Ascending aorta (tissue), 2 donors: Measurements from ENCODE around the gene UBE2G2. TPM values are rescaled to one million over a fixed set of nuclear protein-coding genes. Genes with fewer than 3 reads are reported as not detected.

ENCODE experiments used
- DNase-seq, 2 donors: peaks; one replicate each; pipeline ENCODE4 v3.0.0-alpha.2; 2019; ENCODE audit warnings: low spot score in 2 of 2
- H3K27ac ChIP-seq, 2 donors: fragments of 200-600 bp; sonication (generic); one replicate each; pipeline ENCODE4 v1.5.1; 2016 to 2017; ENCODE audit warnings: mild to moderate bottlenecking in 1 of 2
- H3K27me3 ChIP-seq: fragments of 200-600 bp; sonication (generic); one replicate; pipeline ENCODE4 v1.5.1; 2017
- H3K36me3 ChIP-seq, 2 donors: fragments of 200-600 bp; sonication (generic); one replicate each; pipeline ENCODE4 v1.5.1; 2016
- H3K4me1 ChIP-seq, 2 donors: fragments of 200-600 bp; sonication (generic); one replicate each; pipeline ENCODE4 v1.5.1; 2016 to 2017; ENCODE audit warnings: mild to moderate bottlenecking in 1 of 2
- H3K4me3 ChIP-seq, 2 donors: fragments of 200-600 bp; sonication (generic); one replicate each; pipeline ENCODE4 v1.5.1; 2016 to 2017; ENCODE audit warnings: mild to moderate bottlenecking in 1 of 2
- H3K9me3 ChIP-seq, 2 donors: fragments of 200-600 bp; sonication (generic); one replicate each; pipeline ENCODE4 v1.5.1; 2016
- CTCF ChIP-seq, 3 experiments: fragments of 200-600 bp in 2 of 3; fragments of 450-650 bp in 1 of 3; sonication (generic) in 2 of 3; IDR thresholded peaks; one replicate each; pipeline ENCODE4 v1.5.1; 2016 to 2019; ENCODE audit warnings: antibody characterized with exemption in 3 of 3, mild to moderate bottlenecking in 1 of 3, moderate library complexity in 1 of 3
- intact Hi-C: fragments of 100-400 bp; cut with DNase I; formaldehyde crosslinking; loops from one replicate; pipeline ENCODE4 v1.15.1; 2023
- total RNA-seq: library from RNA; depleted of rRNA; stranded (reverse); fragments of >200 nt; gene quantifications from one replicate; pipeline ENCODE4 v1.1.0, GENCODE V29; 2016

The UBE2G2 gene
- total RNA-seq, 1 donor from 2014 or later: 58.1 TPM

GRCh38 chr21:44724196-44724595 is 77.4 kb downstream of the UBE2G2 start:
- no peaks in the 10 kb centered on the region for H3K36me3 ChIP-seq
- H3K27me3 ChIP-seq: no peaks in the 10 kb centered on the region
- no peak overlapping the region for H3K27ac ChIP-seq
- H3K4me3 ChIP-seq: no peak overlapping the region
- TF ChIP-seq CTCF (IDR thresholded peaks at IDR 0.05): no peak
- H3K4me1 ChIP-seq: no peaks in the 10 kb centered on the region
- no peak for DNase-seq
- H3K9me3 ChIP-seq: no peaks in the 10 kb centered on the region
- intact Hi-C loops: no loop called here

- no peak for DNase-seq
Measured at GRCh38 chr21:44723177-44724131, 78.2 kb downstream of the UBE2G2 start.

GRCh38 chr21:44722731-44723130 is 78.9 kb downstream of the UBE2G2 start:
- Histone ChIP-seq H3K4me1 (no peaks in the 10 kb centered on the region), H3K9me3 (no peaks in the 10 kb centered on the region), H3K36me3 (no peaks in the 10 kb centered on the region), H3K27me3 (no peaks in the 10 kb centered on the region), H3K27ac (no peak overlapping the region), H3K4me3 (no peak overlapping the region)
- intact Hi-C loops: no loop called here
- DNase-seq: no peak
- TF ChIP-seq CTCF (IDR thresholded peaks at IDR 0.05): no peak

More at GRCh38 chr21:44723177-44724131, 78.2 kb downstream of the UBE2G2 start:
- intact Hi-C loops: no loop called here
- Histone ChIP-seq H3K9me3 (no peaks in the 10 kb centered on the region), H3K27ac (no peak overlapping the region), H3K27me3 (no peaks in the 10 kb centered on the region), H3K36me3 (no peaks in the 10 kb centered on the region), H3K4me1 (no peaks in the 10 kb centered on the region), H3K4me3 (no peak overlapping the region)
- TF ChIP-seq CTCF (IDR thresholded peaks at IDR 0.05): no peak

- no peaks in the 10 kb centered on the region for H3K36me3 ChIP-seq
- H3K9me3 ChIP-seq: no peaks in the 10 kb centered on the region
- H3K4me3 ChIP-seq: no peak overlapping the region
- DNase-seq: no peak
- no peaks in the 10 kb centered on the region for H3K4me1 ChIP-seq
- H3K27me3 ChIP-seq: no peaks in the 10 kb centered on the region
- TF ChIP-seq CTCF (IDR thresholded peaks at IDR 0.05): no peak
- no peak overlapping the region for H3K27ac ChIP-seq
- intact Hi-C loops: no loop called here
Measured at GRCh38 chr21:44720170-44720569, 81.5 kb downstream of the UBE2G2 start.

Other genes starting within 250 kb of the UBE2G2 start
- not detected for gene KRTAP10-3, start 243.0 kb downstream of the UBE2G2 start, total RNA-seq
- gene KRTAP10-4, start 228.1 kb downstream of the UBE2G2 start, total RNA-seq: not detected
- not detected for gene KRTAP10-5, start 221.2 kb downstream of the UBE2G2 start, total RNA-seq
- not detected for gene KRTAP10-6, start 209.3 kb downstream of the UBE2G2 start, total RNA-seq
- gene KRTAP10-7, start 201.2 kb downstream of the UBE2G2 start, total RNA-seq: not detected
- not detected for gene KRTAP10-8, start 189.7 kb downstream of the UBE2G2 start, total RNA-seq
- gene KRTAP10-9, start 174.7 kb downstream of the UBE2G2 start, total RNA-seq: not detected
- gene KRTAP10-10, start 164.5 kb downstream of the UBE2G2 start, total RNA-seq: not detected
- not detected for gene KRTAP10-11, start 155.4 kb downstream of the UBE2G2 start, total RNA-seq
- not detected for gene KRTAP12-4, start 147.2 kb downstream of the UBE2G2 start, total RNA-seq
- not detected for gene KRTAP12-3, start 143.9 kb downstream of the UBE2G2 start, total RNA-seq
- not detected for gene KRTAP12-2, start 134.9 kb downstream of the UBE2G2 start, total RNA-seq
- not detected for gene KRTAP12-1, start 119.7 kb downstream of the UBE2G2 start, total RNA-seq
- not detected for gene KRTAP10-12, start 104.6 kb downstream of the UBE2G2 start, total RNA-seq
- not detected for gene TSPEAR, start 90.2 kb downstream of the UBE2G2 start, total RNA-seq
- gene SUMO3, start 16.2 kb upstream of the UBE2G2 start, total RNA-seq: 69.2 TPM
- gene PTTG1IP, start 71.9 kb upstream of the UBE2G2 start, total RNA-seq: 468 TPM
- 65.5 TPM for gene ITGB2, start 119.1 kb upstream of the UBE2G2 start, total RNA-seq
- gene SLX9, start 138.2 kb upstream of the UBE2G2 start, total RNA-seq: 0.75 TPM